GM12892 (cell line): Measurements from ENCODE around the gene DDX24.

Experiments
- POLR2A ChIP-seq: IDR thresholded peaks from 2 replicates; pipeline ENCODE4 v1.6.1; 2011; ENCODE audit warnings: low read depth, low read length, control low read depth
- POLR2AphosphoS5 ChIP-seq: IDR thresholded peaks from 2 replicates; pipeline ENCODE4 v1.6.1; 2011; ENCODE audit warnings: low read depth, low read length, control low read depth
- TAF1 ChIP-seq: IDR thresholded peaks from 2 replicates; pipeline ENCODE4 v1.6.1; 2011; ENCODE audit warnings: low read depth, mild to moderate bottlenecking, control low read depth, low read length, borderline replicate concordance

DNA sequence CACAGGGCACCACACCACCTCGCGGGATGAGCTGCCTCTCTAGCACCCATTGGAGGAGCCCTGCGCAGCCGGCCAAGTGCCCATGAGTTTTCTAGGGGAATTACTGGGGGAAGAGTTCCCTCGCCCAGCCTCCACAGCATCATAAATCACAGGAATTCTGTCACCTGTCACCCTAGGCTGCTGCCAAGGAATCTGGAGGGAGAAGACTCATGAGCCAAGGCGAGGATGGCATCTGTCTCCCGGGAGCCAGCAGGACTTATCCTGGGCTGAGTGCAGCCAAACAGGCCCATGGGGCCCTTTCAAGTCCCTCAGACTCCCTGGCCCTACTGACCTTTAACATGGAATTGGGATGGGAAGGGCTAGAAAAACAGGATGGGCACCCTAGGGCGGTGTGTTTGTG, 62.7 kb downstream of the DDX24 start:
- TF ChIP-seq TAF1 (no peak), POLR2AphosphoS5 (no peak), POLR2A (no peak)
